Smooth muscle cell of trachea (primary cell): ENCODE results near the gene FRAT1. TPM values are rescaled to one million over a fixed set of nuclear protein-coding genes. Genes with fewer than 3 reads are reported as not detected.

Source experiments
- total RNA-seq: library from RNA; depleted of rRNA; stranded (reverse); fragments of >200 nt; gene quantifications from 2 replicates; pipeline ENCODE4 v1.2.1, GENCODE V29; 2014

The FRAT1 gene
- total RNA-seq: 3.3 and 3.8 TPM in 2 replicates

DNA sequence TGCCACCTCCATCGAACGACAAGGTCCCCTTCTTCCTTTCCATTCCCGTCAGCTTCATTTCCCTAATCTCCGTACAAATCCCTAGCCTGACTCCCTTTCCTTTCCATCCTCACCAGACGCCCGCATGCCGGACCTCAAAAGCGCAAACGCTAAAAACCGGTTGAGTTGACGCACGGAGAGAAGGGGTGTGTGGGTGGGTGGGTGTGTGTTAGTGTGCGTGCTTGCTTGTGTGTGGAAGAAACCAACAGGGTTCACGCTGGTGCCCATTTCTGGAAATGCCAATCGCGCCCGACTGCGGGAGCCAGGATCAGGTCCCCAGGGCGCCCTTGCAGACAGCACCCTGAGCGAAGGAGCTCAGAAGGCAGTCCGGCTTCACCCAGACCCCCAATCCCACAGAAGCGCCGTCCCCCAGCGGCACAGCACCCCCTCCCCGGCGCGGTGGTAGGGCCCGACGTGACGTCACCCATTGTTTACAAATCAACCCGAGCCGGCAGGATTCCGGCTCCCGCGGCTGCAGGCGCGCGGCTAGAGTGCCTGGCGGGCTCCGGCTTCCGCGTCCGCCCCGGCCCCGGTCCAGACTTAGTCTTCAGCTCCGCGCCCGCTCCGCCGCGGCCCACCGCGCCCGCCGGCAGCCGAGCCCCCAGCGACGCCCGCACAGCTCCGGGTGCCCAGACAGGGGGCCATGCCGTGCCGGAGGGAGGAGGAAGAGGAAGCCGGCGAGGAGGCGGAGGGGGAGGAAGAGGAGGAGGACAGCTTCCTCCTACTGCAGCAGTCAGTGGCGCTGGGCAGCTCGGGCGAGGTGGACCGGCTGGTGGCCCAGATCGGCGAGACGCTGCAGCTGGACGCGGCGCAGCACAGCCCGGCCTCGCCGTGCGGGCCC, at the start of gene FRAT1:
TSS of gene FRAT1 (plus strand) at position 500 of the 880 bp plus-strand sequence. CDS start at position 683, 183 bp downstream.

DNA sequence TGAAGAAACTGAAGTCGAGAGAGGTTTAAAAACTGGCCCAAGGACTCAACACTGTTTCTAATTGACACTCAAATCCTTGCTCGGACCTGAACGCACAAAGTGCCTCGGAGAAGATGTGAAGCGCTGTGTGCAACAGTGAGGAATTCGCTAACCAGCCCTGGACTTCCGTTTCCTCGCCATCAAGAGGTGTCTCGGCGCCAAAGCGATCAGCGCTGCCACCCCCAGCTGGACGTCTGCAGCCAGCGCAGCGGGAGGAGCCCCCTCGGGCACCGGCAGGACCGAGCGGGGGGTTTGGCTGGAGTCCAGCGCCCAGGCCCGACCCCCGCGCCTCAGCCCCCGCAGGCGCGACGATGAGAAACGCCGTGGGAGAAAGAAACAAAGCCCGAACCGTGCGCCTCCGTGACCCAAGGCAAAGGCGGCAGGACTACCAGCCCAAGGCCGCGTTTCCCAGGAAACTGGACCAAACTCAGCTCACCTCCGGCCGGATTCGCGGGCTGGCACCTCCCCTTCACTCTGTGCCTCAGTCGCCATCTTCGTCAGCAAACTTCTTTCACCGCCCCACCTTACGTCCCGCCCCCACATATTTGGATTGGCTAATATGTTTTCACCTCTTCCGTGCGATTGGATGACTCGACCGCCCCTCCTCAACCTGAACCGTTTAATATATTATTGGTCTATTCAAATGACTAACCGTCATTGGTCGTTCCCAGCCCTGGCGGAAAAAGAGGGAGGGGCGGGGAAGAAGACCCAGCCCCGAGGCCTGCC, 26.8 kb upstream of the FRAT1 start, which contains the start of gene ARHGAP19:
TSS of gene ARHGAP19 (minus strand) at position 541 of the 765 bp plus-strand sequence. CDS start at position 531, 10 bp downstream.

GRCh38 chr10:97334370-97335175, 15.5 kb downstream of the FRAT1 start, which contains the start of gene FRAT2:
Gene FRAT2 (minus strand): TSS chr10:97334729. CDS start chr10:97334572, 157 bp downstream.

Other genes starting within 250 kb of the FRAT1 start
- gene SLIT1, start 133.3 kb upstream of the FRAT1 start, total RNA-seq: under 0.01 and 0.17 TPM in 2 replicates
- 3.5 and 11.5 TPM in 2 replicates for gene ARHGAP19, start 26.6 kb upstream of the FRAT1 start, total RNA-seq
- 4.2 and 5.8 TPM in 2 replicates for gene FRAT2, start 15.5 kb downstream of the FRAT1 start, total RNA-seq
- 11.8 and 17.9 TPM in 2 replicates for gene RRP12, start 82.1 kb downstream of the FRAT1 start, total RNA-seq
- 450 and 544 TPM in 2 replicates for gene PGAM1, start 106.9 kb downstream of the FRAT1 start, total RNA-seq
- gene EXOSC1, start 126.7 kb downstream of the FRAT1 start, total RNA-seq: 40.2 and 41.9 TPM in 2 replicates
- 42.6 and 59.0 TPM in 2 replicates for gene ZDHHC16, start 126.9 kb downstream of the FRAT1 start, total RNA-seq
- 87.3 and 97.9 TPM in 2 replicates for gene MMS19, start 179.2 kb downstream of the FRAT1 start, total RNA-seq
- gene UBTD1, start 179.7 kb downstream of the FRAT1 start, total RNA-seq: 17.2 and 36.2 TPM in 2 replicates